NT2/D1 (cell line): ENCODE results near the gene PDE1C.

Experiments
- SUZ12 ChIP-seq: IDR thresholded peaks from 2 replicates; pipeline ENCODE4 v1.6.1; 2011; ENCODE audit not compliant: insufficient read length, insufficient read depth; ENCODE audit errors: extremely low read depth
- YY1 ChIP-seq: IDR thresholded peaks from 2 replicates; pipeline ENCODE4 v1.6.1; 2011; ENCODE audit not compliant: insufficient read length, insufficient read depth

GRCh38 chr7:31788445-31788844 lies 281.8 kb downstream of the PDE1C start:
- TF ChIP-seq YY1 (no peak), SUZ12 (no peak)
